GM12873 (cell line): Measurements from ENCODE around the gene PLD6.

Source experiments
- TF ChIP-seq, protein P1 (sequence below): IDR thresholded peaks from 2 replicates; pipeline ENCODE4 v1.5.1; 2012; ENCODE audit warnings: low read depth, mild to moderate bottlenecking, moderate library complexity, low read length, control low read depth; ENCODE audit not compliant: insufficient read depth; ENCODE audit errors: missing control alignments

PLD6 gene

DNA sequence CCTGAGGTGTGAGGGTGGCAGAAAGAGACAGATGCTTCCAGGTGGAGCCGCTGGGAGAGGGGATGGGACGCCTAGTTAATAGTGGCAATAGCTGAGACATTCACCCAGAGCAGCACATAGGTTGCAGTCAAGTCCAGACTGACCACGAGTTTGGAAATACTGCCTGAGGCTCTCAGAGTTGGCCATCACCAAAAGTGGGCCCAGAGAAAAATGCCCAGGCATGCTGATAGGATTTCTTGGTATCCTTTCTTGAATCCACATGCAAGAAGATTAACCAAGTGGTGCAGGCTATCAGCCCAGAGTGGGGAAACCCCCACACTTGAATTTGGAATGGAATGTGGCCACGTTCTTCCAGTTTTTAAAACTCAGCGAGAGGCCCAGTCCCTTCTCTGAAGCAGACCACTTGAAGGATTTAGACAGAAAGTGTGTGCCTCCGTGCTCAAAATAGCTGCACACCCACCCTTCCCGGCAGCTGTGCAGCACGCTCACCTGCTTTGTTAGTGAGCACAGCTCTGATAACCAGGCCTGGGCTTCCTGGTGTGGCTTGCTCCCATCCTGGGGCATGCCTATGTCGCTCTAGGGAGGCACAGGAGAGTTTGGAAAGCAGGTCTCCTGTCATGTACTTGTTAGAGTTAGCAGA is 35.7 kb downstream of the PLD6 start:
- TF ChIP-seq, protein P1, sequence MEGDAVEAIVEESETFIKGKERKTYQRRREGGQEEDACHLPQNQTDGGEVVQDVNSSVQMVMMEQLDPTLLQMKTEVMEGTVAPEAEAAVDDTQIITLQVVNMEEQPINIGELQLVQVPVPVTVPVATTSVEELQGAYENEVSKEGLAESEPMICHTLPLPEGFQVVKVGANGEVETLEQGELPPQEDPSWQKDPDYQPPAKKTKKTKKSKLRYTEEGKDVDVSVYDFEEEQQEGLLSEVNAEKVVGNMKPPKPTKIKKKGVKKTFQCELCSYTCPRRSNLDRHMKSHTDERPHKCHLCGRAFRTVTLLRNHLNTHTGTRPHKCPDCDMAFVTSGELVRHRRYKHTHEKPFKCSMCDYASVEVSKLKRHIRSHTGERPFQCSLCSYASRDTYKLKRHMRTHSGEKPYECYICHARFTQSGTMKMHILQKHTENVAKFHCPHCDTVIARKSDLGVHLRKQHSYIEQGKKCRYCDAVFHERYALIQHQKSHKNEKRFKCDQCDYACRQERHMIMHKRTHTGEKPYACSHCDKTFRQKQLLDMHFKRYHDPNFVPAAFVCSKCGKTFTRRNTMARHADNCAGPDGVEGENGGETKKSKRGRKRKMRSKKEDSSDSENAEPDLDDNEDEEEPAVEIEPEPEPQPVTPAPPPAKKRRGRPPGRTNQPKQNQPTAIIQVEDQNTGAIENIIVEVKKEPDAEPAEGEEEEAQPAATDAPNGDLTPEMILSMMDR = no peak

DNA sequence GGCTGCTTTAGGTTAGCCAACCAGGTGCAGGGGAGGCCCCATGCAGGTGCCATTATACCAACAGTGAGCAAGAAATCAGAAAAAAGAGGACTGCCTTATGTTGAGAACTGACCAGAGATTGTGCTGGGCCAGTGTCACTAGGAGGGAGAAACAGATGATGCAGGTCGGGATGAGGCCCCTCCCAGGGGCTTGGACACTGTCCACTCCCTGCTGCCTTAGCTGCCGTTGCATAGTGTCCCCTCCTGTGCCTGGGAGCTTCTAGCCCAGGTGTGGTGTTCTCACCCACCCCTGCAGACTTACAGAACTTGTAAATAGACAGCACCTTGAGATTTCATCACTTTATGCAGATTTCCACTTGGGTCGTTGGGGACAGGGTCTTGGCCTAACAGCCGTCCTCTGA is 36.7 kb downstream of the PLD6 start:
- TF ChIP-seq, protein P1 = no peak

DNA sequence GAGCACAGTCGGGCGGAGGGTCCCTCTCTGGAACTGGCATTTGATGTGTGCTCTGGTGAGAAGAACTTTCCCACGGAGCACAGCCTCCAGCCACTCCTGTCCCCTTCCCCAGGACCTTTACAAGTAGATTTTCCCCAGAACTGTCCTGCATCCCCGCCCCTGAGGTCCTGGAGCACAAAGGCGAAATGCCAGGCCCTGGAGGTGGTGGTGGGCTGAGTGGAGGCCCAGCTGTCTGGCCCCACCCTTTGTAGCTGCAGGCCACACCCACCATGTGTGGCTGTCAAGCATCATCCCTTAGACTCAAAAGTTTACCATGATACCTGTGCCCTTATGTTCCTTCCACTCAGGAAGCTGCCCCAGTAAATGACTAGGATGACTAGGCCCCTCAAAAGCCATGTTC is 37.7 kb downstream of the PLD6 start:
- TF ChIP-seq, protein P1 = no peak

DNA sequence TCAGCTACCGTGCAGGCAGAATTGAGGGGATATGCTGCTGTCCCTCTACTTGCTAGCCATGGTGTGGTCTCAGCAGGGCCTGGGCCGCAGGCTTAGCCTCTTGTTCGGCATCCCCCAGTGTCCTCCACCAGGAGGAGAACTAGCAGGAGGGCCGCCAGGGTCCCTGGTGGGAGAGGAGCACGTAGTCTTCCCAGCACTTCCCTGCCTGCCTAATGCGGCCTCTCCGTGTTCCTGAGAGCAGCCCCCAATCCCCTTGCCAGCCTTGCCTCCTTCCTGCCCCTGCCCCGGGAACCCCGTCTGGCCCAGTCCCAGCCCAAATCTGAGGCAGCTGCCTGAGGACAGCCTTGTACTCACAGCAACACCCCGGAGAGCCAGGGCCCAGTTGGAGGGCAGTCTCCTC is 38.1 kb downstream of the PLD6 start:
- TF ChIP-seq, protein P1 = no peak

DNA sequence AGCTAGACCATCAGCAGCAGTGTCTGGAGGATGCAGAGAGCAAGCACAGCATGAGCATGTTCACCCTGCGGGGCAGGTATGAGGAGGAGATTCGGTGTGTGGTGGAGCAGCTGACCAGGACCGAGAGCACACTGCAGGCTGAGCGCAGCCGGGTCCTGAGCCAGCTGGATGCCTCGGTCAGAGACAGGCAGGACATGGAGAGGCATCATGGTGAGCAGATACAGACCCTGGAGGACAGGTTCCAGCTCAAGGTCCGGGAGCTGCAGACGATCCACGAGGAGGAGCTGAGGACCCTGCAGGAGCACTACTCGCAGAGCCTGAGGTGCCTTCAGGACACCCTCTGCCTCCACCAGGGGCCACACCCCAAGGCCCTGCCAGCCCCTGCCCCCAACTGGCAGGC is 38.8 kb downstream of the PLD6 start:
- TF ChIP-seq, protein P1 = no peak

DNA sequence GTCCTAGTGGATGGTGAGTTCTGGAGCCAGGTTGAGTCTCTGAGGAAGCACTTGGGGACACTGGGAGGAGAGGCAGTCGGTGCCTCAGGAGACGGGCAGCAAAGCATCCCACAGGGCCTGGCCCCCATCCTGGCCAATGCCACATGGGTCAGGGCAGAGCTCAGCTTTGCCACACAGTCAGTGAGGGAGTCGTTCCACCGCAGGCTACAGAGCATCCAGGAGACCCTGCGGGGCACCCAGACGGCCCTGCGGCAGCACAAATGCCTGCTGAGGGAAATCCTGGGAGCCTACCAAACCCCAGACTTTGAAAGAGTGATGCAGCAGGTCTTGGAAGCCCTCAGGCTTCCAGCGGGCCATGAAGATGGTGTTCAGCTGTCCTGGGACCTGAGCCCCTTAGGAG is 39.7 kb downstream of the PLD6 start:
- TF ChIP-seq, protein P1 = no peak

DNA sequence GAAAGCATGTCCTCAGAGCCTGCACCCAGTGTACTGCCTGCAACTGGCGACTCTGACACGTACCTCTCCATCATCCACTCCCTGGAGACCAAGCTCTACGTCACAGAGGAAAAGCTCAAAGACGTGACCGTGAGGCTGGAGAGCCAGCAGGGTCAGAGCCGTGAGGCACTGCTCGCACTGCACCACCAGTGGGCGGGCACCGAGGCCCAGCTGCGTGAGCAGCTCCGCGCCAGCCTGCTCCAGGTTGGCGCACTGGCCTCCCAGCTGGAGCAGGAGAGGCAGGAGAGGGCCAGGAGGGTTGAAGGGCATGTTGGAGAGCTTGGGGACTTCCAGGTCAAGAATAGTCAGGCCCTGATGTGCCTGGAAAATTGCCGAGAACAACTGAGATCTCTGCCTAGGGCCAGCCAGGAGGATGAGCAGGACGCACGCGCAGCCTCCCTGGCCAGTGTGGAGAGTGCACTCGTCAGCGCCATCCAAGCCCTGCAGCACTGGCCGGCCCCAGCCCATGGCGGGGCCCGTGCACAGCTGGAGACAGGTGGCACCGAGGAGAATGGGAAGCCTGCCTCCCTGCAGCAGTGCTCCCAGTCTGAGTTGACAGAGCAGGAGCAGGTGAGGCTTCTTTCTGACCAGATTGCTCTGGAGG is 40.3 kb downstream of the PLD6 start:
- TF ChIP-seq, protein P1 = no peak
